Astrocyte (in vitro differentiated cells and primary cell): ENCODE measurements around the gene TBC1D16. TPM values are rescaled to one million over a fixed set of nuclear protein-coding genes. Genes with fewer than 3 reads are reported as not detected.

Experiments
- DNase-seq: peaks from one replicate; pipeline ENCODE4 v3.0.0-alpha.2; 2010; ENCODE audit warnings: low read depth
- FAIRE-seq: peaks from 2 replicates; lab custom pipeline; 2011; peaks lifted over from hg19 to GRCh38; lab: Jason Lieb, UNC
- H2AFZ ChIP-seq: 2 replicates; pipeline ENCODE4 v1.6.0; 2012; ENCODE audit warnings: low read depth, low read length, inconsistent platforms
- H3K27ac ChIP-seq: 2 replicates; pipeline ENCODE4 v1.5.1; 2011; ENCODE audit warnings: low read depth, low read length, inconsistent platforms
- H3K27me3 ChIP-seq: 2 replicates; pipeline ENCODE4 v1.6.0; 2011; ENCODE audit warnings: low read length, inconsistent platforms; ENCODE audit not compliant: insufficient read depth
- H3K36me3 ChIP-seq: 2 replicates; pipeline ENCODE4 v1.5.1; 2011; ENCODE audit warnings: low read length, inconsistent platforms; ENCODE audit not compliant: insufficient read depth
- H3K4me1 ChIP-seq: 2 replicates; pipeline ENCODE4 v1.5.1; 2011; ENCODE audit warnings: low read length, inconsistent platforms; ENCODE audit not compliant: insufficient read depth
- H3K4me2 ChIP-seq: 2 replicates; pipeline ENCODE4 v1.6.0; 2012; ENCODE audit warnings: low read length, inconsistent platforms
- H3K4me3 ChIP-seq: 2 replicates; pipeline ENCODE4 v1.5.1; 2011; ENCODE audit warnings: low read depth, mild to moderate bottlenecking, low read length, inconsistent platforms; ENCODE audit not compliant: insufficient read depth
- H3K79me2 ChIP-seq: 2 replicates; pipeline ENCODE4 v1.6.0; 2012; ENCODE audit warnings: mild to moderate bottlenecking, low read length, inconsistent platforms; ENCODE audit not compliant: insufficient read depth
- H3K9ac ChIP-seq: 2 replicates; pipeline ENCODE4 v1.6.0; 2012; ENCODE audit warnings: mild to moderate bottlenecking, low read length, inconsistent platforms
- H3K9me3 ChIP-seq: 2 replicates; pipeline ENCODE4 v1.5.1; 2012; ENCODE audit warnings: low read depth, mild to moderate bottlenecking, low read length, inconsistent platforms; ENCODE audit not compliant: insufficient read depth
- H4K20me1 ChIP-seq: 2 replicates; pipeline ENCODE4 v1.6.0; 2012; ENCODE audit warnings: low read length, inconsistent platforms; ENCODE audit not compliant: insufficient read depth
- H3K27ac Mint-ChIP-seq: one replicate; pipeline ENCODE4 v1.8.0; 2021; ENCODE audit warnings: mild to moderate bottlenecking, mixed read lengths; ENCODE audit not compliant: unreplicated experiment
- H3K27me3 Mint-ChIP-seq: one replicate; pipeline ENCODE4 v1.8.0; 2021; ENCODE audit warnings: low read depth, mixed read lengths; ENCODE audit not compliant: unreplicated experiment
- H3K36me3 Mint-ChIP-seq: one replicate; pipeline ENCODE4 v1.8.0; 2021; ENCODE audit warnings: low read depth, mixed read lengths; ENCODE audit not compliant: unreplicated experiment
- H3K4me1 Mint-ChIP-seq: one replicate; pipeline ENCODE4 v1.8.0; 2021; ENCODE audit warnings: low read depth, mixed read lengths; ENCODE audit not compliant: unreplicated experiment
- H3K4me3 Mint-ChIP-seq: one replicate; pipeline ENCODE4 v1.8.0; 2021; ENCODE audit warnings: mild to moderate bottlenecking, moderate library complexity, mixed read lengths; ENCODE audit not compliant: unreplicated experiment
- H3K9me3 Mint-ChIP-seq: one replicate; pipeline ENCODE4 v1.8.0; 2021; ENCODE audit warnings: mild to moderate bottlenecking, mixed read lengths; ENCODE audit not compliant: unreplicated experiment
- CTCF ChIP-seq: IDR thresholded peaks from 2 replicates; pipeline ENCODE4 v1.5.1; 2011; ENCODE audit warnings: low read depth, mild to moderate bottlenecking, inconsistent platforms, low read length, moderate library complexity; ENCODE audit not compliant: insufficient read depth
- EZH2 ChIP-seq: IDR thresholded peaks from 2 replicates; pipeline ENCODE4 v1.6.1; 2012; ENCODE audit warnings: mild to moderate bottlenecking, low read length, inconsistent platforms; ENCODE audit not compliant: insufficient read depth
- total RNA-seq: library from RNA; stranded (reverse); gene quantifications from 2 replicates; pipeline ENCODE4 v1.2.1, GENCODE V29; 2021

Gene TBC1D16
- total RNA-seq, 1 donor from 2014 or later = 37.6 TPM

- H3K4me2 ChIP-seq = no peak overlapping the region
- peaks cover 77% of the 10 kb centered on the region for H4K20me1 ChIP-seq
- peaks cover 15% of the 10 kb centered on the region for H3K4me1 Mint-ChIP-seq
- H3K27me3 Mint-ChIP-seq = no peaks in the 10 kb centered on the region
- no peak overlapping the region for H3K27ac ChIP-seq
- H3K27me3 ChIP-seq = no peaks in the 10 kb centered on the region
- no peaks in the 10 kb centered on the region for H3K36me3 ChIP-seq
- H3K4me3 ChIP-seq = no peak overlapping the region
- no peak overlapping the region for H3K27ac Mint-ChIP-seq
- H3K36me3 Mint-ChIP-seq = peaks cover 4% of the 10 kb centered on the region
- no peaks in the 10 kb centered on the region for H3K9me3 ChIP-seq
- TF ChIP-seq CTCF = no peak
- TF ChIP-seq EZH2 = no peak
- no peak overlapping the region for H2AFZ ChIP-seq
- no peak for DNase-seq
- H3K9ac ChIP-seq = no peak overlapping the region
- FAIRE-seq = no peak
- H3K4me3 Mint-ChIP-seq = no peak overlapping the region
- peaks cover 67% of the 10 kb centered on the region for H3K79me2 ChIP-seq
- H3K4me1 ChIP-seq = peaks cover 17% of the 10 kb centered on the region
- H3K9me3 Mint-ChIP-seq = no peaks in the 10 kb centered on the region
Observed at GRCh38 chr17:80025140-80025539, 10.5 kb downstream of the TBC1D16 start.

DNA sequence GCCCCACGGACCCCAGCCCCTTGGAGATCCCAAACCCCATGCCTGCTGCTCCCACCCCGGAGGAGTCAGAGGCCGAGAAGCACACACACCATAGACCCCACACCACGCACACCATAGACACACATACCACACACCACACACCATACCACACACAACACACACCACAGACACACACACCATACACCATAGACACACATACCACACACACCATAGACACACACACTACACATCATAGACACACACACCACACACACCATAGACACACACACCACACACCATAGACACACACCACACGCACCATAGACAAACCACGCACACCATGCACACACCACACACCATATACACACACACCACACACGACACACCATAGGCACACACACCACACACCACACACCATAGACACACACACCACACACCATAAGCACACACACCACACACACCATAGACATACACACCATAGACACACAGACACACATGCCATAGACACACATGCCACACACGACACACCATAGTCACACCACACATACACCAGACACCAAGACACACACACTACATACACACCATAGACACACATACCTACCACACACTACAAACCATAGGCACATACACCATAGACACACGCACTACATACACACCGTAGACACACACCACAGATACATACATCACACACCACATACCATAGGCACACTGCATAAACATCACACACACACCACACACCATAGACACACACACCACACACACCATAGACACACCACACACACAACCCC lies 11.3 kb downstream of the TBC1D16 start:
- no peak overlapping the region for H3K27ac ChIP-seq
- peaks cover 12% of the 10 kb centered on the region for H3K4me1 ChIP-seq
- Mint-ChIP-seq H3K27me3 (no peaks in the 10 kb centered on the region), H3K9me3 (no peaks in the 10 kb centered on the region), H3K27ac (no peak overlapping the region), H3K36me3 (peaks cover 4% of the 10 kb centered on the region), H3K4me1 (peaks cover 11% of the 10 kb centered on the region), H3K4me3 (no peak overlapping the region)
- H4K20me1 ChIP-seq = peaks cover 77% of the 10 kb centered on the region
- DNase-seq = no peak
- H3K4me2 ChIP-seq = no peak overlapping the region
- peak overlapping the region; percentile 16 for H3K9ac ChIP-seq
- H3K9me3 ChIP-seq = no peaks in the 10 kb centered on the region
- H3K27me3 ChIP-seq = no peaks in the 10 kb centered on the region
- H3K79me2 ChIP-seq = peaks cover 60% of the 10 kb centered on the region
- H3K4me3 ChIP-seq = no peak overlapping the region
- FAIRE-seq = peak; percentile 96
- no peak overlapping the region for H2AFZ ChIP-seq
- TF ChIP-seq CTCF (no peak), EZH2 (no peak)
- H3K36me3 ChIP-seq = no peaks in the 10 kb centered on the region
